WTC11 (cell line): ENCODE results near the gene CAPN13.

Experiments
- FOXJ3 ChIP-seq: sonication (generic); formaldehyde crosslinking; IDR thresholded peaks from 2 replicates; pipeline ENCODE4 v1.9.0; 2021; ENCODE audit warnings: missing genetic modification reagents, mild to moderate bottlenecking, borderline replicate concordance
- FOXP1 ChIP-seq: sonication (generic); formaldehyde crosslinking; IDR thresholded peaks from 2 replicates; pipeline ENCODE4 v1.8.0; 2022; ENCODE audit warnings: missing genetic modification reagents, mild to moderate bottlenecking, moderate library complexity, borderline replicate concordance
- MAX ChIP-seq: sonication (generic); formaldehyde crosslinking; IDR thresholded peaks from 2 replicates; pipeline ENCODE4 v1.8.0; 2022; ENCODE audit warnings: mild to moderate bottlenecking, missing genetic modification reagents
- OVOL2 ChIP-seq: fragments of 250-450 bp; sonication (Bioruptor Pico); IDR thresholded peaks from 2 replicates; pipeline ENCODE4 v1.9.0; 2021; ENCODE audit warnings: mild to moderate bottlenecking, borderline replicate concordance
- TP53 ChIP-seq: sonication (generic); formaldehyde crosslinking; IDR thresholded peaks from 2 replicates; pipeline ENCODE4 v1.8.1; 2023; ENCODE audit warnings: mild to moderate bottlenecking, missing genetic modification reagents
- ZNF121 ChIP-seq: sonication (generic); formaldehyde crosslinking; IDR thresholded peaks from 2 replicates; pipeline ENCODE4 v1.8.0; 2023; ENCODE audit warnings: missing genetic modification reagents
- TF ChIP-seq, protein P1 (sequence below): fragments of 200-600 bp; IDR thresholded peaks from 2 replicates; pipeline ENCODE4 v1.8.0; 2022; ENCODE audit warnings: antibody characterized with exemption
- TF ChIP-seq, protein P2 (sequence below): sonication (generic); formaldehyde crosslinking; IDR thresholded peaks from 2 replicates; pipeline ENCODE4 v1.8.0; 2022; ENCODE audit warnings: mild to moderate bottlenecking, missing genetic modification reagents

GRCh38 chr2:30772021-30772705 is 35.1 kb downstream of the CAPN13 start:
- TF ChIP-seq, protein P1, sequence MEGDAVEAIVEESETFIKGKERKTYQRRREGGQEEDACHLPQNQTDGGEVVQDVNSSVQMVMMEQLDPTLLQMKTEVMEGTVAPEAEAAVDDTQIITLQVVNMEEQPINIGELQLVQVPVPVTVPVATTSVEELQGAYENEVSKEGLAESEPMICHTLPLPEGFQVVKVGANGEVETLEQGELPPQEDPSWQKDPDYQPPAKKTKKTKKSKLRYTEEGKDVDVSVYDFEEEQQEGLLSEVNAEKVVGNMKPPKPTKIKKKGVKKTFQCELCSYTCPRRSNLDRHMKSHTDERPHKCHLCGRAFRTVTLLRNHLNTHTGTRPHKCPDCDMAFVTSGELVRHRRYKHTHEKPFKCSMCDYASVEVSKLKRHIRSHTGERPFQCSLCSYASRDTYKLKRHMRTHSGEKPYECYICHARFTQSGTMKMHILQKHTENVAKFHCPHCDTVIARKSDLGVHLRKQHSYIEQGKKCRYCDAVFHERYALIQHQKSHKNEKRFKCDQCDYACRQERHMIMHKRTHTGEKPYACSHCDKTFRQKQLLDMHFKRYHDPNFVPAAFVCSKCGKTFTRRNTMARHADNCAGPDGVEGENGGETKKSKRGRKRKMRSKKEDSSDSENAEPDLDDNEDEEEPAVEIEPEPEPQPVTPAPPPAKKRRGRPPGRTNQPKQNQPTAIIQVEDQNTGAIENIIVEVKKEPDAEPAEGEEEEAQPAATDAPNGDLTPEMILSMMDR, result no peak
- TF ChIP-seq MAX (CRISPR knock-in tag) (no peak), TP53 (CRISPR knock-in tag) (no peak), OVOL2 (CRISPR knock-in tag) (no peak), FOXP1 (CRISPR knock-in tag) (no peak), ZNF121 (CRISPR knock-in tag) (no peak), FOXJ3 (CRISPR knock-in tag) (no peak)
- TF ChIP-seq, protein P2, sequence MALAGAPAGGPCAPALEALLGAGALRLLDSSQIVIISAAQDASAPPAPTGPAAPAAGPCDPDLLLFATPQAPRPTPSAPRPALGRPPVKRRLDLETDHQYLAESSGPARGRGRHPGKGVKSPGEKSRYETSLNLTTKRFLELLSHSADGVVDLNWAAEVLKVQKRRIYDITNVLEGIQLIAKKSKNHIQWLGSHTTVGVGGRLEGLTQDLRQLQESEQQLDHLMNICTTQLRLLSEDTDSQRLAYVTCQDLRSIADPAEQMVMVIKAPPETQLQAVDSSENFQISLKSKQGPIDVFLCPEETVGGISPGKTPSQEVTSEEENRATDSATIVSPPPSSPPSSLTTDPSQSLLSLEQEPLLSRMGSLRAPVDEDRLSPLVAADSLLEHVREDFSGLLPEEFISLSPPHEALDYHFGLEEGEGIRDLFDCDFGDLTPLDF, result no peak
